Osteoblast (primary cell): ENCODE results near the gene NPHP1. TPM values are rescaled to one million over a fixed set of nuclear protein-coding genes. Genes with fewer than 3 reads are reported as not detected.
"Not testable (repeated sequence)": the region's sequence is repeated elsewhere in the genome, so short reads cannot be mapped to it uniquely, and the experiment has no call there.

ENCODE experiments used
- DNase-seq: peaks from one replicate; pipeline ENCODE4 v3.0.0; 2011; ENCODE audit warnings: low spot score, mixed read lengths; ENCODE audit not compliant: insufficient read length; ENCODE audit errors: missing footprints
- H2AFZ ChIP-seq: 2 replicates; pipeline ENCODE4 v1.6.0; 2011; ENCODE audit warnings: mild to moderate bottlenecking, low read length
- H3K27ac ChIP-seq: 2 replicates; pipeline ENCODE4 v1.5.1; 2011; ENCODE audit warnings: mild to moderate bottlenecking, low read depth, low read length, moderate library complexity
- H3K27me3 ChIP-seq: 2 replicates; pipeline ENCODE4 v1.6.0; 2012; ENCODE audit warnings: mild to moderate bottlenecking, control low read depth, inconsistent platforms, low read length, moderate library complexity; ENCODE audit not compliant: insufficient read depth
- H3K36me3 ChIP-seq: 2 replicates; pipeline ENCODE4 v1.5.1; 2011; ENCODE audit warnings: mild to moderate bottlenecking, low read length, control low read depth, moderate library complexity; ENCODE audit not compliant: insufficient read depth
- H3K4me1 ChIP-seq: 2 replicates; pipeline ENCODE4 v1.5.1; 2011; ENCODE audit warnings: mild to moderate bottlenecking, low read length, control low read depth, moderate library complexity; ENCODE audit not compliant: insufficient read depth
- H3K4me2 ChIP-seq: 2 replicates; pipeline ENCODE4 v1.6.0; 2011; ENCODE audit warnings: mild to moderate bottlenecking, low read length; ENCODE audit not compliant: insufficient read depth
- H3K4me3 ChIP-seq: fragments of 200-600 bp; sonication (generic); 3 replicates; pipeline ENCODE4 v1.5.1; 2012; ENCODE audit warnings: mild to moderate bottlenecking, low read length, inconsistent platforms; ENCODE audit not compliant: insufficient read depth
- H3K79me2 ChIP-seq: 2 replicates; pipeline ENCODE4 v1.6.0; 2012; ENCODE audit warnings: mild to moderate bottlenecking, low read length, control low read depth, inconsistent platforms; ENCODE audit not compliant: insufficient read depth
- H3K9me3 ChIP-seq: 2 replicates; pipeline ENCODE4 v1.5.1; 2011; ENCODE audit warnings: low read depth, low read length, control low read depth
- H4K20me1 ChIP-seq: 2 replicates; pipeline ENCODE4 v1.6.0; 2012; ENCODE audit warnings: mild to moderate bottlenecking, low read length, control low read depth; ENCODE audit not compliant: insufficient read depth
- CTCF ChIP-seq: IDR thresholded peaks from 2 replicates; pipeline ENCODE4 v1.5.1; 2011; ENCODE audit warnings: mild to moderate bottlenecking, low read depth, low read length, moderate library complexity; ENCODE audit errors: extremely low read depth
- total RNA-seq: library from RNA; depleted of rRNA; stranded (reverse); fragments of >200 nt; gene quantifications from 2 replicates; pipeline ENCODE4 v1.2.3, GENCODE V29; 2012

Gene NPHP1
- total RNA-seq, 1 donor, result 7.6 TPM

GRCh38 chr2:110166266-110166665, 38.5 kb downstream of the NPHP1 start:
- Histone ChIP-seq H3K4me3 (no peak overlapping the region), H4K20me1 (no peaks in the 10 kb centered on the region), H3K36me3 (no peaks in the 10 kb centered on the region), H2AFZ (no peak overlapping the region), H3K4me2 (no peak overlapping the region), H3K27me3 (no peaks in the 10 kb centered on the region), H3K4me1 (peaks cover 11% of the 10 kb centered on the region), H3K9me3 (no peaks in the 10 kb centered on the region), H3K27ac (no peak overlapping the region), H3K79me2 (no peaks in the 10 kb centered on the region)
- DNase-seq, result no peak
- no peak for TF ChIP-seq CTCF

GRCh38 chr2:110157153-110157793, 47.5 kb downstream of the NPHP1 start:
- peak; percentile 87 for TF ChIP-seq CTCF
- H4K20me1 ChIP-seq, result no peaks in the 10 kb centered on the region
- no peaks in the 10 kb centered on the region for H3K27me3 ChIP-seq
- no peak overlapping the region for H3K4me2 ChIP-seq
- H3K4me1 ChIP-seq, result peaks cover 2% of the 10 kb centered on the region
- H3K27ac ChIP-seq, result peak overlapping the region; percentile 64
- no peak for DNase-seq
- H3K9me3 ChIP-seq, result no peaks in the 10 kb centered on the region
- H2AFZ ChIP-seq, result peak overlapping the region; percentile 58
- H3K36me3 ChIP-seq, result no peaks in the 10 kb centered on the region
- no peak overlapping the region for H3K4me3 ChIP-seq
- no peaks in the 10 kb centered on the region for H3K79me2 ChIP-seq

GRCh38 chr2:110154828-110155227, 50.0 kb downstream of the NPHP1 start:
- H3K4me1 ChIP-seq, H3K4me3 ChIP-seq, H3K36me3 ChIP-seq, H3K4me2 ChIP-seq, H3K9me3 ChIP-seq, H3K79me2 ChIP-seq, H4K20me1 ChIP-seq, DNase-seq, H3K27me3 ChIP-seq, H2AFZ ChIP-seq, H3K27ac ChIP-seq: not testable (repeated sequence)

- H3K27me3 ChIP-seq, H3K4me2 ChIP-seq, H3K9me3 ChIP-seq, H2AFZ ChIP-seq, DNase-seq, H3K27ac ChIP-seq, H3K4me3 ChIP-seq, H3K36me3 ChIP-seq, H4K20me1 ChIP-seq, H3K79me2 ChIP-seq: not testable (repeated sequence)
- H3K4me1 ChIP-seq, result peaks cover 15% of the 10 kb centered on the region
Observed at GRCh38 chr2:110154188-110154587, 50.6 kb downstream of the NPHP1 start.

- no peak overlapping the region for H3K4me3 ChIP-seq
- H3K79me2 ChIP-seq, result no peaks in the 10 kb centered on the region
- H3K27me3 ChIP-seq, result no peaks in the 10 kb centered on the region
- DNase-seq, result no peak
- peaks cover 19% of the 10 kb centered on the region for H3K4me1 ChIP-seq
- no peak overlapping the region for H3K4me2 ChIP-seq
- H4K20me1 ChIP-seq, result no peaks in the 10 kb centered on the region
- H2AFZ ChIP-seq, result no peak overlapping the region
- H3K9me3 ChIP-seq, result no peaks in the 10 kb centered on the region
- no peaks in the 10 kb centered on the region for H3K36me3 ChIP-seq
- H3K27ac ChIP-seq, result no peak overlapping the region
- TF ChIP-seq CTCF, result no peak
Observed at GRCh38 chr2:110153416-110153815, 51.4 kb downstream of the NPHP1 start.
